Choroid plexus epithelial cell (primary cell): ENCODE measurements around the gene STARD8.

Source experiments
- DNase-seq: peaks from one replicate; pipeline ENCODE4 v3.0.0-alpha.2; 2010; ENCODE audit warnings: low read depth
- H3K4me3 ChIP-seq: 2 replicates; pipeline ENCODE4 v1.5.1; 2011; ENCODE audit warnings: low read depth, mild to moderate bottlenecking, control low read depth, low read length, moderate library complexity
- CTCF ChIP-seq: conservative IDR thresholded peaks from 2 replicates; pipeline ENCODE4 v1.5.1; 2011; ENCODE audit warnings: low read depth, mild to moderate bottlenecking, control low read depth, inconsistent platforms, low read length, moderate library complexity

STARD8 gene

GRCh38 chrX:68696267-68696990, 49.0 kb downstream of the STARD8 start:
- no peak for TF ChIP-seq CTCF
- no peak for DNase-seq

GRCh38 chrX:68697036-68697435, 49.6 kb downstream of the STARD8 start:
- TF ChIP-seq CTCF: no peak
- no peak overlapping the region for H3K4me3 ChIP-seq
- DNase-seq: no peak

More at GRCh38 chrX:68696267-68696990, 49.0 kb downstream of the STARD8 start:
- no peak overlapping the region for H3K4me3 ChIP-seq

GRCh38 chrX:68697465-68698125, 50.1 kb downstream of the STARD8 start:
- no peak for TF ChIP-seq CTCF
- H3K4me3 ChIP-seq: no peak overlapping the region
- DNase-seq: no peak

GRCh38 chrX:68698942-68699341, 51.5 kb downstream of the STARD8 start:
- DNase-seq: no peak
- H3K4me3 ChIP-seq: no peak overlapping the region
- no peak for TF ChIP-seq CTCF

GRCh38 chrX:68699960-68700746, 52.7 kb downstream of the STARD8 start:
- TF ChIP-seq CTCF: no peak
- DNase-seq: no peak
- no peak overlapping the region for H3K4me3 ChIP-seq

GRCh38 chrX:68703369-68703768, 55.9 kb downstream of the STARD8 start:
- no peak for TF ChIP-seq CTCF
- DNase-seq: no peak
- H3K4me3 ChIP-seq: no peak overlapping the region
